ENCODE data around the gene DPP9.
A peak's percentile ranks its signal among the peaks of the same experiment; 100 is the strongest.

Gene DPP9

DNA sequence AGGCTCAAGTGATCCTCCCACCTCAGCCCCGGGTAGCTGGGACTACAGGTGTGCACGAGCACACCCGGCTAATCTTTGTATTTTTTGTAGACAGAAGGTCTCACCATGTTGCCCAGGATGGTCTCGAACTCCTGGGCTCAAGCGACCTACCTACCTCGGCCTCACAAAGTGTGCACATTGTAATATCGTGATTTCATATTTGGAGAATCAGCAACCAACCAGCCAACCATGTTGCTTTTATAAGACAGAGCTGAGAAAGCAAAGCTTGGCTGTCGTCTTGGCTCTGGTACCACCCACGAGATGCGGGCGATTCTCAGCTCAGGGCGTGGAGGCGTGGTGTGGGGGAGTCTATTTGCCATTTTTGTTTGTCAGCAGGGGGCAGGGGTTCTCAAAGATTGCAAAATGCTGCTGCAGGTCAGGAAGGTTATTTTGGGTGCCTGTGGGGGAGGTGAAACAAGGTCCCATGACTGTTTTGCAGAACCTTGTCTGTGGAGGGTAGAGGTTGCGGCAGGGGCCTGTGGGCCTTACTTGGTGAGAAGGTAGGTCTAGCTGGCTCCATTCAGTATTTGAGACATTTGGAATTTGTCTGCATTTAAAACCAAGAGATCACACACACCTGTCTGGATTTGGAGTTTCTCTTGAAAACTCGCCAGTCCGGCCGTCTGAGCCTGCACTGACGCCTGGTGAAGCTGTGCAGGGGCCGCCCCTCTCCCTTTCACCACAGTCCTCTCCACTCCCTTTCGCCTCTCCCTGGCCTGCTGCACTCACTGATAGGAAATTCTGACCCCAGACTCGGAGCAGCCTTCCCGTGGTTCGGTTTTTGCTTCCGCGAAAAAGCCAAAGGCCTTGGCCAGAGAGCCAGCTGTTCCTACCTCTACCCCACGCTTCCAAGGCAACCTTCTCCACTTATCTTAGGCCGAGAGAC lies 68.9 kb downstream of the DPP9 start:
- no peak for DNase-seq

DNA sequence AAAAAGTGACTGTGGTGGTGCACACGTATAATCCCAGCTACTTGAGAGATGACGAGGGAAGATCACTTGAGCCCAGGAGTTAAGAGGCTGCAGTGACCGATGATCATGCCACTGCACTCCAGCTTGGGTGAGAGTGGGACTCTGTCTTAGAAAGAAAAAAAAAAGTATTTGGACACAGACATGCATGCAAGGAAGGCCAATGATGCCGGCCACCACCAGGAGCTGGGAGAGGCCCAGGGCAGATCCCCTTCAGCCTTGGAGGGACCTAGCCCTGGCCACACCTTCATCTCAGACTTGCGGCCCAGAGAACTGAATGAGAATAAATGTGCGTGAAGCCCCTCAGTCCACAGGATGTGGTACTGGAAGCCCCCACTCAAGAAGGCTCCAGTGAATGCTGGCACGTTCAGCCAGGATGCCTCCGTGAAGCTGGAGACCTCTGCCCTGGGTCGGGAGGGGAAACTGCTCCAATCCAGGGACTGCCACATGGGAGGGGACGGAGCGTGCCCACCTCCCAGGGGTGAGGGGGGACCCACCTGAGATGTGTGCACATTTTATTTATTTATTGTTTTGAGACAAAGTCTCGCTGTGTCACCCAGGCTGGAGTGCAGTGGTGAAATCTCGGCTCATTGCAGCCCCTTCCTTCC lies 69.7 kb downstream of the DPP9 start:
- DNase-seq: no peak

DNA sequence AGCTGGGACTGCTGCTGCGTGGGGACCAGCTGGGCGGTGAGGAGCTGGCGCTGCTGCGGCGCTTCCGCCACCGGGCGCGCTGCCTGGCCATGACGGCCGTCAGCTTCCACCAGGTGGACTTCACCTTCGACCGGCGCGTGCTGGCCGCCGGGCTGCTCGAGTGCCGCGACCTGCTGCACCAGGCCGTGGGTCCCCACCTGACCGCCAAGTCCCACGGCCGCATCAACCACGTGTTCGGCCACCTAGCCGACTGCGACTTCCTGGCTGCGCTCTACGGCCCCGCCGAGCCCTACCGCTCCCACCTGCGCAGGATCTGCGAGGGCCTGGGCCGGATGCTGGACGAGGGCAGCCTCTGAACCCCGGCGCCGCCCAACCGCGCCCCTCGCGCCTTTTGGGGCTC lies 71.6 kb downstream of the DPP9 start:
- DNase-seq: no peak

DNA sequence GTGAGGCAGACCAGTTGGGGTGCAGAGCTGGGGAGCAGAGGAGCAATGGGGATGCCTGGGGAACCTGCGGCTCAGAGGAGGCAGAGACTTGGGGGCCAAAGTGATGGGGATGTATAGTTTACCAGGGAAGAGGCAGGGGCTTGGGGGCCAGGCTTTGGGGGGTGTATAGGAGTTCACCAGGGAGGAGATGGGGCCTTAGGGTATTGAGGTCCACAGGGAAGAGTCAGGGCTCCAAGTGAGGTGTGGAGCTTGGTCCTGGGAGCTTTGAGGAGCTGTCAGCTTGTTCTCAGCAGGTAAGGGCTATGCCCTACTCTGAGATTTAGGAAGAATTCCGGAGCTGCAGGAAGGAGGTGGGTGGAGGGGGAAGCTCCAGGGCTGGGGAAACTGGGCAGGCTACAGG lies 73.5 kb downstream of the DPP9 start:
- DNase-seq: no peak

DNA sequence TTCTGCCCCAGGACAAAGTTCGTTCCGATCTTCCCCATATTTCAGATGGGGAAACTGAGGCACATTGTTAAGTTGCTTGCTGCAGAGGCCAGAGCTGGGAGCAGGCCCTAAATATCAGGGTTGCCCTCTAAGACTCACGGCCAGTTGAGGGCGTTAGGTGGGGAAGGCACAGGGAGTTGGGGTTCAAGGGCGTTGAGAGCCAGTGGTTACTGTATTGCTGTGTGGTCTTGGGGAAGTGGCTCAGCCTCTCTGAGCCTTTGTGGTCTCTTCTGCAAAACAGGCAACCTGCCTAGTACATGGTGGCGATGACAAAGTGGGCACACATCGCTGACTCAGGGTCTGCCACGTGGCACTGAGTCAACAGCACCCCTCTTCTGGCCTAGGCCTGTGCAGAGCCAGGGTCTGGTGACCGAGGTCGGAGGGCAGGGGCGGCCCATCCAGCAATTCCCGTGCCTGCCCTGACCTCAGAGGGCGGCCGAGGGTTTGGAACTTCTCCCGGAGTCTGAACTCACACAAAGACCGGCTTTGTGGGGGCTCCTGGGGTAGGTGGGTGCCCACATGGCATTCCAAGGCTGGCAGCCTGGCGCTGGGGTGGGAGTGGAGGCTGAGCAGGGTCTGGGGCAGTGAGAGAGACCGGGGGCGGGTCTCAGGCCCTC lies 74.1 kb downstream of the DPP9 start:
- DNase-seq: no peak

DNA sequence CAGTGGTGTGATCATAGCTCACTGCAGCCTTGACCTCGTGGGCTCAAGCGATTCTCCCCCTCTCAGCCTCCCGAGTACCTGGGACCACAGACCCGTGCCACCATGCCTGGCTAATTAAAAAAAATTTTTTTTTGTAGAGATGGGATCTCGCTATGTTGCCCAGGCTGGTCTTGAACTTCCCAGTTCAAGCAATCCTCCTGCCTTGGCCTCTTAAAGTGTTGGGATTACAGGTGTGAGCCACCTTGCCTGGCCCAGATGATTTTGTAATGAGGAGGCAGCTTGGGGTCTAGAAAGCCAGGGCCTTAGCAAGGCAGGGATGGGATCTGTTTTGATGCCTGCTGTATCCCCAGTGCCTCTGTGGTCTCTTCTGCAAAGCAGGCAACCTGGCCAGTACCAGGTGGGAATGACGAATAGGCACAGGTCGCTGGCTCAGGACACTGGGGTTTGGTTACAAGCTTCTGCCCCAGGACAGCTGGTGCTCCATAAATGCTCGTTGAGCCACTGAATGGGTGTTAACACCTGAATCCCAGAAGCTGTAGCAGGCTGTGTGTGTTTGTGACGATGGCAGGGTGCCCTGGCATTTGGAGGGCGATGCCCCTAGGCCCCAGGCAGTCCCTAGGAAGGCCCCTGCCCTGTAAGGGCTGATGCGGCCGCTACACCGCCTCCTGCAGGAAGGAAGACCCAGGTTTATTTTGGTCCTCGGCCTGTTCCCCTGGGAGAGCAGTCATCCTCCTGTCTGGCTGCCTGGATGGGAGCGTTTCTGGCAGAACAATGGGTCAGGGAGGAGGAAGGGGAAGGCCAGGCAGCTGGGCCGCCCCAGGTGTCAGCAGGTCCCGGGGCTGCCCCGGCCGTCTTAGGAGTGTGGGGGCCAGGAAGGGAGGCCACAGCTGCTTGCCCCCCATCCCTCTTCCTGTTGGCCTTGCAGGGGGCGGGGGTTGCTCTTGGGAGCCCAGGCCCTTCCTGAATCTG lies 75.7 kb downstream of the DPP9 start:
- no peak for DNase-seq

DNA sequence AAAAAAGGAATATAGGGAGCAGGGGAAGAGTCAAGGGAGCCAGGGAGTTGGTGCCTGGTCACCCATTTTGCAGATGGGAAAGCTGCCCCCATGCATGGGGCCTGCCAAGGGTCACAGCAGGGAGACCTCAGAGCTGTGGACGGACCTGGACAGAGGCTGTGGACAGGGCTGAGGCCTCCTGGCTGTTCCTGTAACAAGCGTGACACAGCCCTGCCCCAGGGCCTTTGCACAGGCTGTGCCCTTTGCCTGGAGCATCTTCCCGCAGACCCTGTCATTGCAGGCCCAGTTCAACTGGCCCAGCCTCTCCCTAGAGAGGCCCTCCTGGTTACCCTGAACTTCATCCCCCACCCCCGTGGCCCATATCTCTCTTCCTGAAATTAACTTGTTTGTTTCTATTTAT lies 77.9 kb downstream of the DPP9 start:
- no peak for DNase-seq

DNA sequence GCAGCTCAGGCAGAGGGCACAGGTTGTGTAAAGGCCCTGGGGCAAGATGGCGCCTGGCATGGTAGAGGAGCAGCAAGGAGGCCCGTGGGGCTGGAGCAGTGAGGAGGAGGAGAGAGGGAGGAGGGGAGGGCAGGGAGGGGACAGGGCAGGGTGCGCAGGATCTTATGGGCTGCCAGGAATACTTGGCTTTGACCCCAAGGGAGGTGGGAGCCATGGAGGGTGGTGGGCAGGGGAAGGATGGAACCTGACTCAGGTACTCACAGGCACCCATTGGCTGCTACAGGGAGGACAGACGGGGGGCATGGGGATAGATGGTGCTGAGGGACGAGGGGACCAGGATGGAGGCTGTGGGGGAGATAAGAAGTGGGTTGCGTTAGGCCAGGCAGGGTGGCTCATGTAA lies 81.0 kb downstream of the DPP9 start:
- no peak for DNase-seq

DNA sequence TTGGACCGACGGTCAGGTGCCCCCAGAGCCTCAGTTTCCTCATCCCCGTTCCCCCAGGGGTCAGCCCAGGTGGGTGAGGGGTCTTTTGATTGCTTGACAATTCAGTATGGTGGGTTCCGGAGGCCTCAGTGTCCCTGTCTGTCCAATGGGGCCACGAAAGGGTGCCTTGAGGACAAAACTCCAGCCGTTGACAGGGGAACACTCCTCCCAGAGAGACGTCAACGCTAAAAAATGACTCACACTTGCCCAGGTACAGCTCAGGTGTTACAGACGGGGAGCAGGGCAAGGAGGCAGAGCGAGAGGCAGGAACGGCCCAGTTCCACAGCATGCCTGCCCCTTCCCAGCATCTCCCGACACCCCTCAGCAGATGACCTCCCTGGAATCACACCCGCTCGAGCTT lies 82.5 kb downstream of the DPP9 start:
- DNase-seq: no peak

DNA sequence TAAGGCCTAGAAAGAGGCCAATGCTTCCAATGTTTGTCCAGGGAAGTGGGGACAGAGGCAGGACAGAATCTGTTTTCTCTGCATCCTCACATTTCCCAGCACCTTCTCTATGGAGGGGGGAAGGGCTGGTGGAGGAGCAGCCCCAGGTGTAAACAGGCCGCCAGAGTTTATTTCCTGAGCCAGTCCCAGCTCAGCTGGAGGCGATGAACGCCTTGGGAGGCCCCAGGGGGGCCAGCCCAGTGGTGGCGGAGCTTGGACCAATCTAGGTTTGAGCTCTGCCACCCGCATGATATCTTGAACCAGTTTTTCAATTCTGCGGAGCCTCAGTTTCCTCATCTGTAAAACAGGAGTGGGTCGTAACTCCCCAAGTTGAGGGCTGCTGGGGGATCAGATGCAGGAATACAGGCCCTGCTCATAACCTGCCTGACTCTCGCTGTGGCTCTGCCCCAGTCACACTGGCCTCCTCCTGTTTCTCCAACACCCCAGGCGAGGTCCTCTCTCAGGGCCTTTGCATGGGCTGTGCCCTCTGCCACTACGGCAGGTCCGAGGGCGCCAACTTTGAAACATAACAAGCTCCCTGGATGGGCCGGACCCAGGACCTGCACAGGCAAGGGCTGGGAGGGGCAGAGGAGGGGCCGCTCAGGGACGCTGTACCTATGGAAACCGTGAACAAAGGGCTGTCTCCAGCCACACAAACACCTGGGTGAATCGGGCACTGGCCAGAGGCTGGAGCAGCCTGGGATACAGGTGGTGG lies 83.2 kb downstream of the DPP9 start:
- no peak for DNase-seq

DNA sequence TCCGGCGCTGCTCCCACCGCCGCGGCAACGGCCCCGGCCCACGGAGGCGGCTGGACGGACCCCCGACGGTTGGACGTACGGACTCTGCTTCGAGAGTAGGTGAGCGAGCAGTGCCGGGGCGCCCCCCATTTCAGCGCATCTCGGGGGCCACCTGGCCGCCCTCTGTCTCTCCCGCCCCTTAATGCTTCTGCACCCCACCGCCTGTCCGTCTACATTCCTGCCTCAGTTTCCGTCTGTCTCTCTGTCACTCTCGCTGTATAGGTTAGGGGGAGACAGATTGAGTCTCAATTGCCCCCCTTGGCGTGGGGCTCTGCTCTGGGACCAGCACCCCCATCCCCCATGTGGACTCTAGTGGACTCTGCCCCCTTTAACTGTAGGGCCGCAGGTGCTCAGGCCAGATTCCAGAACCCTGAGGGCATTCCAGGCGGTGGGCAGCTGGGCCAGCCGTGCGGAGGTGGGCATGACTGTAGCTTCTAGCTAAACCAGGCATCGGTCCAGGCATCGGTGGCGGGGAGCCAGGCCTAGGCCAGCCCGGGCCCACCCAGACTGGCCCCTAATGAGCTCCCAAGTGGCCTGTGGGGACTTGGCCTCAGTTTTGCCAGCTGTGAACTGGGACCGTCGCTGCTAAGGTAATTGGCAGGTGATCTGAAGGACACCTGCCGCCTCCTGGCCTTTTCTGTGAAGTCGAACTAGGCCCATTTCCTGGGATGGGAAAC lies 84.0 kb downstream of the DPP9 start:
- no peak for DNase-seq

DNA sequence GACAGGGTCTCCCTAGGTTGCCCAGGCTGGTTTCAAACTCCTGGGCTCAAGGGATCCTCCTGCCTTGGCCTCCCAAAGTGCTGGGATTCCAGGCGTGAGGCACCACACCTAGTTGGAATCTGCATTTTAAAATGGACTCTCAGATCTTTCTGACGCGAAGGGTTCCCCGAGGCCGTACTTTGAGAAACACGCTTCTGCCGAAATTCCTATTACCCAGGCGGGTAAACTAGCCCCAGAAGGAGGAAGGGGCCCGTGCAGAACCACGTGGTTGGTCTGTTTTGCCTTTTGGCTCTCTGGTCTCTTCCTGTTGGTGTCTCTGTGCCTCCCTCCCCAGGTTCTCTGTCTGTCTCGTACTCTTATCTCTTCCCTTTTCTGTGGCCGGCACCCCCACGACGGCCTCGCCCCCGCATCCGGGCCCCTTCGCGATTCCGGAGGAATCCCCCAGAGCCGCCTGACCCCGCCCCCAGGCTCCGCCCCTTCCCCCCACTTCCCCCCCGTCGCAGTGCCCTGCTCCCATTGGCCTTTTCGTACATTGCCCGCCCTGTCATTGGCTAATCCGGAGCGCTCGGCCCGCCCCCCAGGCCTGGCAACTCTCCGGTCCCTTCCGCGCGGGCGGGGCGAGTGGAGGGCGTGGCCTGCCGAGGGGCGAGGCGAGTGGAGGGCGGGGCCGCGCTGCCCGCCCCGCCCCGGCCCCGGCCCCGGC lies 84.7 kb downstream of the DPP9 start, which contains the start of gene TNFAIP8L1:
Gene TNFAIP8L1, plus strand, starts transcription at position 689 of the 703 bp plus-strand sequence. CDS start 12,354 bp downstream, outside the sequence.
- peak; percentile 96 to 99 (median 98) for DNase-seq

DNA sequence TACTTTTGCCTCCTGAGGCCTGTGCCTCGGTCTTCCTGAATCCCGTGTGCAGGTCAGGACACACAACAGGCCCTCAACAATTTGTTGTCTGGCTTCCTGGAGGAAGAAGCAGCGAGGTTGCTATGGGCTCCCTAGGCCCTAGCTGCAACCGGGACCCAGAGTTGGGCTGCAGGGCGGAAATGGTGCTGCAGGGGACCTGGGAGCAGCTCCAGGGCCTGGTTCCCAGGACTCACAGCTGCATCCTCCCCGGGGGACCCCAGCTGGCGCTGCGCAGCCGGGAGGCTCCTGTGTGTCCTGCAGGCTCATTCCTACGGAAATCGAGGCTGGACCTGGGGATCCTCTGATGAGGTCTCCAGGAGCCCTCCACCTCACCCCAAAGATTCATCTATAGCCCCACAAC lies 85.3 kb downstream of the DPP9 start:
- no peak for DNase-seq

DNA sequence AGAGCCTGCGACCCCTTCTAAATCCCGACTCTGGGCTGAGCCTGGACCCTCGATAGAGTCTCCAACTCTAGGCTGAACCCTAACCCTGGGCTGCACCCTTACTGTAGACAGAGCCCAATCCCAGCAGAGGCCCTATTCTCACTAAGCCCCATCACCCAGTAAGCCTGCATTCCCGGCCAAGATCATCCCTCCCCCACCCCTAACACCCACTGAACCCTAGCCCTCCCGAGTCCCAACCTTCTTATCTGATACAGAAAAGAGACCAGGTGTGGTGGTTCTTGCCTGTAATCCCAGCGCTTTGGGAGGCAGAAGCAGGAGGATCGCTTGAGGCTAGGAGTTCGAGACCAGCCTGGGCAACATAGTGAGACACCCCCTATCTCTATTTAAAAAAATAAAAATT lies 86.9 kb downstream of the DPP9 start:
- DNase-seq: no peak

DNA sequence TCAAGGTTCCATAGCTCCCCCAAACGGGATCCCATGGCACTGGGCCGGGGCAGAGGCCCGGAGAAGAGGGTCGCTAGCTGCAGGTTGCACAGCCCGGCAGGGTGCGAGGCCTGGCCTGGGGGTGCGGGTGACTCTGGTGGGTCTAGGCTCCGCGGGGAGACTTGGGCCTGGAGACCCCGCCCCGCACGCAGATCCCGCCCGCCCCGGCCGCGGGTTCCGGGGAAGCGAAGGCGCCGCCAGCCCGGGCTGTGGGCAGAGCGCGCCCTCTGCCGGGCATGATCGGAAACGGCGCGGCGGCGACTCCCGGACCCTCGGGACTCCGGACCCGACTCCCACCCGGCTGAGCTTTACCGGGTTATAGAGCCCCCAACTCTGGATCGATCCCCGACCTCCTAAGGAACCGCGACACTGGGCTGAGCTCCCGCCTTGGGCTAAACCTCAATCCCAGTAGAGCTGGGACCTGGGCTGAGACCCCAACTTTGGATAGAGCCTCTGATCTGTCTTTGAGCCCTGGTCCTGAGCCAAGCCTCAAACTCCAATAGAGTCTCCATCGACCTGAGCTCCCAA lies 87.4 kb downstream of the DPP9 start:
- DNase-seq: peak; percentile 58 to 73 (median 65)

DNA sequence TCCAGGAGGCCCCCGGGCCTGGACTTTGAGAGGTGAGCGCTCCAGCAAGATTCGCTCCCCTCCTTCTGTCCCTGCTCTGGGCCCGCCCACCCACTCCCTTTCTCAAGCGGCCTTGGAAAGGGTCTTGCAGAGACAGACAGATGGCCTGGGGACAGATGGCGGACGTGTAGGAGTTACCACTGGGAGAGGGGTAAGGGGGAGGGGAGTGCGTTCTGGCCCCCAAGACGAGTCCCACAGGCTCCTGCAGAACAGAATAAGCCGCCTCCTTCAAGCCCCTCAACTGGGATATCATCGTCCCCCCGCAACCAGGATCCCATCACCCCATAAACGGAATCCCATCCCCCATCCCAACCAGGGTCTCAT lies 87.9 kb downstream of the DPP9 start:
- DNase-seq: no peak

DNA sequence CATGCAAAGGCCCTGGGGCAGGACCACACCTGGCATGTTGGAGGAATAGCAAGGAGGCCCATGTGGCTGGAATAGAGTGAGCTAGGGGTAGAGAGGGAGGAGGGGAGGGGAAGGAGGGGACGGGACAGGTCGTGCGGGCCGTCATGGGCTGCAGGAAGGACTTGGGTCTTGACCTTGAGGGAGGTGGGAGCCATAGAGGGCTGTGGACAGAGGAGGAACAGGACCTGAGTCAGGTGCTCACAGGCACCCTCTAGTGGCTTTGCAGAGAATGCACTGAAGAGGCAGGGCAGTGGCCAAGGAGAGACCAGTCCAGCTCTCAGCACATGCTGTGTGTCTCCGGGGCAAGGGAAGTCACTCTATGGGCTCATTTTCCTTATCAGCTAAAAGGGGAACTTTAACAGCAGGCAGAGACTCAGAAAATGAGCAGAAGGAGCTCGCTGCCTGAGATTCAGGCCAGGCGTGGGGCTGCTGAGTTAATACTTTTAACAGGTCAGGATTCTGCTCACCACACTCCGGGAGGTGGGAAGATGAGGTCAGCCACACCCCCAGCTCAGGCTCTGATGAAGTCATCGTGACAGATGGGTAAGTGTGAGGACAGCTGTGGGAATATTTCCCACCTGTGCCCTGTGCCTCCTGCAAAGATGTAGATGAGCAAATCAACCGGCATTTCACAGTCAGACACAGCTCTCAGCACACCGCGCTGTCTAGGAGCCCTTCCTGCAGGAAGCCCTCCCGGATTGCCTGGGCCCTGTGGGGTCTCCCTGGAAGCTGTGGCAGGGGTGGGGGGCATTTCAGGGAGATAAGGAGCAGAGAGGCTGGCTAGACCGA lies 90.3 kb downstream of the DPP9 start:
- DNase-seq: peak in 3 of 5 donors; percentile 26 to 53 (median 35)
